ENCODE data around the gene DNMBP. TPM values are rescaled to one million over a fixed set of nuclear protein-coding genes. Genes with fewer than 3 reads are reported as not detected.

Gene DNMBP
- total RNA-seq, 1 donor = 13.0 TPM

- Histone ChIP-seq H3K4me3 (ENCODE audit: insufficient read depth, low read length) (no peak overlapping the region), H3K9me3 (ENCODE audit: low read depth, low read length) (no peaks in the 10 kb centered on the region), H3K27ac (ENCODE audit: low read depth, low read length) (no peak overlapping the region), H3K79me2 (ENCODE audit: insufficient read depth, low read length) (no peaks in the 10 kb centered on the region), H3K4me2 (ENCODE audit: insufficient read depth, low read length) (no peak overlapping the region), H3K36me3 (ENCODE audit: insufficient read depth, low read length) (no peaks in the 10 kb centered on the region), H3K27me3 (ENCODE audit: insufficient read depth, low read length) (no peaks in the 10 kb centered on the region), H3K4me1 (ENCODE audit: insufficient read depth, low read length) (peaks cover 12% of the 10 kb centered on the region), H4K20me1 (ENCODE audit: insufficient read depth, low read length) (no peaks in the 10 kb centered on the region), H2AFZ (ENCODE audit: low read length) (no peak overlapping the region)
- no peak for DNase-seq (ENCODE audit: insufficient read length, low spot score, missing footprints)
- TF ChIP-seq, protein P1, sequence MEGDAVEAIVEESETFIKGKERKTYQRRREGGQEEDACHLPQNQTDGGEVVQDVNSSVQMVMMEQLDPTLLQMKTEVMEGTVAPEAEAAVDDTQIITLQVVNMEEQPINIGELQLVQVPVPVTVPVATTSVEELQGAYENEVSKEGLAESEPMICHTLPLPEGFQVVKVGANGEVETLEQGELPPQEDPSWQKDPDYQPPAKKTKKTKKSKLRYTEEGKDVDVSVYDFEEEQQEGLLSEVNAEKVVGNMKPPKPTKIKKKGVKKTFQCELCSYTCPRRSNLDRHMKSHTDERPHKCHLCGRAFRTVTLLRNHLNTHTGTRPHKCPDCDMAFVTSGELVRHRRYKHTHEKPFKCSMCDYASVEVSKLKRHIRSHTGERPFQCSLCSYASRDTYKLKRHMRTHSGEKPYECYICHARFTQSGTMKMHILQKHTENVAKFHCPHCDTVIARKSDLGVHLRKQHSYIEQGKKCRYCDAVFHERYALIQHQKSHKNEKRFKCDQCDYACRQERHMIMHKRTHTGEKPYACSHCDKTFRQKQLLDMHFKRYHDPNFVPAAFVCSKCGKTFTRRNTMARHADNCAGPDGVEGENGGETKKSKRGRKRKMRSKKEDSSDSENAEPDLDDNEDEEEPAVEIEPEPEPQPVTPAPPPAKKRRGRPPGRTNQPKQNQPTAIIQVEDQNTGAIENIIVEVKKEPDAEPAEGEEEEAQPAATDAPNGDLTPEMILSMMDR (IDR thresholded peaks at IDR 0.05; ENCODE audit: extremely low read depth, low read depth, low read length) = no peak
Observed at GRCh38 chr10:99850021-99850766, 159.6 kb downstream of the DNMBP start.

GRCh38 chr10:99849536-99849935 lies 160.2 kb downstream of the DNMBP start:
- H3K27me3 ChIP-seq (ENCODE audit: insufficient read depth, low read length) = no peaks in the 10 kb centered on the region
- H3K4me2 ChIP-seq (ENCODE audit: insufficient read depth, low read length) = no peak overlapping the region
- peaks cover 12% of the 10 kb centered on the region for H3K4me1 ChIP-seq (ENCODE audit: insufficient read depth, low read length)
- H3K4me3 ChIP-seq (ENCODE audit: insufficient read depth, low read length) = no peak overlapping the region
- no peak overlapping the region for H2AFZ ChIP-seq (ENCODE audit: low read length)
- TF ChIP-seq, protein P1 (IDR thresholded peaks at IDR 0.05; ENCODE audit: extremely low read depth, low read depth, low read length) = no peak
- no peaks in the 10 kb centered on the region for H3K36me3 ChIP-seq (ENCODE audit: insufficient read depth, low read length)
- no peak for DNase-seq (ENCODE audit: insufficient read length, low spot score, missing footprints)
- no peaks in the 10 kb centered on the region for H3K9me3 ChIP-seq (ENCODE audit: low read depth, low read length)
- H4K20me1 ChIP-seq (ENCODE audit: insufficient read depth, low read length) = no peaks in the 10 kb centered on the region
- H3K79me2 ChIP-seq (ENCODE audit: insufficient read depth, low read length) = no peaks in the 10 kb centered on the region
- no peak overlapping the region for H3K27ac ChIP-seq (ENCODE audit: low read depth, low read length)

- Histone ChIP-seq H3K36me3 (ENCODE audit: insufficient read depth, low read length) (no peaks in the 10 kb centered on the region), H4K20me1 (ENCODE audit: insufficient read depth, low read length) (no peaks in the 10 kb centered on the region), H2AFZ (ENCODE audit: low read length) (no peak overlapping the region), H3K27ac (ENCODE audit: low read depth, low read length) (no peak overlapping the region), H3K79me2 (ENCODE audit: insufficient read depth, low read length) (no peaks in the 10 kb centered on the region), H3K4me2 (ENCODE audit: insufficient read depth, low read length) (no peak overlapping the region), H3K4me3 (ENCODE audit: insufficient read depth, low read length) (no peak overlapping the region), H3K27me3 (ENCODE audit: insufficient read depth, low read length) (no peaks in the 10 kb centered on the region), H3K4me1 (ENCODE audit: insufficient read depth, low read length) (peaks cover 12% of the 10 kb centered on the region), H3K9me3 (ENCODE audit: low read depth, low read length) (no peaks in the 10 kb centered on the region)
- DNase-seq (ENCODE audit: insufficient read length, low spot score, missing footprints) = no peak
- TF ChIP-seq, protein P1 (IDR thresholded peaks at IDR 0.05; ENCODE audit: extremely low read depth, low read depth, low read length) = no peak
Observed at GRCh38 chr10:99849057-99849456, 160.7 kb downstream of the DNMBP start.

DNA sequence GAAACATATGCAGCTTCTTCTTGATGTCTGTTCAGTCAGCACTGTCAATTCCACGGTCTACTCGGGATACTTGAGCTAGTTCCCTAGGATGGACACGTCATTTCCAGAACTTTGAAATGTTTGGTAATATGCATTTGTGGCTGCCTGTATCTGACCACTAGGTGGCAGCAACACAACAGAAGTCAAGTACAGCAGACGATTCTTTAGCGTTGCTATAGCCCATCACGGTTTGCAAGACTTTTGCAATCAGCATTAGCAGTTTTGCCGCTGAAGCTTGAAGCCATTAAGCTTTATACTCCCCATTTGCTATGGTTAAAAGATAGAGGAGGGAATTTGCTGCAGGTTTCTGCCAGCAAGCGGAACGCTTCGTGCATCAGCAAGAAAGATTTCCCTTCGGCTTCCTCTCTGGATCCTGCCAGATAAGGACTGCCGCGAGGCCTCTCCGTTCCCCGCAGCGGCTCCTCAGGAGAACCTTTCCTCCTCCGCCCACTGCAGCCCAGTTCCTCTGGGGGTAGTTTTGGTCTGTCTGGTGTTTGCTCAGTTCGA lies 163.8 kb downstream of the DNMBP start:
- Histone ChIP-seq H3K4me1 (ENCODE audit: insufficient read depth, low read length) (peaks cover 21% of the 10 kb centered on the region), H4K20me1 (ENCODE audit: insufficient read depth, low read length) (no peaks in the 10 kb centered on the region), H3K27ac (ENCODE audit: low read depth, low read length) (peak overlapping the region; percentile 64), H3K4me2 (ENCODE audit: insufficient read depth, low read length) (peak overlapping the region; percentile 82), H3K27me3 (ENCODE audit: insufficient read depth, low read length) (no peaks in the 10 kb centered on the region), H3K4me3 (ENCODE audit: insufficient read depth, low read length) (peak overlapping the region; percentile 60), H3K9me3 (ENCODE audit: low read depth, low read length) (no peaks in the 10 kb centered on the region), H3K79me2 (ENCODE audit: insufficient read depth, low read length) (no peaks in the 10 kb centered on the region), H2AFZ (ENCODE audit: low read length) (peak overlapping the region; percentile 88), H3K36me3 (ENCODE audit: insufficient read depth, low read length) (no peaks in the 10 kb centered on the region)
- TF ChIP-seq, protein P1 (IDR thresholded peaks at IDR 0.05; ENCODE audit: extremely low read depth, low read depth, low read length) = peak; percentile 93
- peak; percentile 88 for DNase-seq (ENCODE audit: insufficient read length, low spot score, missing footprints)

Data from osteoblast (primary cell).